ENCODE measurements around the gene USP33. TPM values are rescaled to one million over a fixed set of nuclear protein-coding genes. Genes with fewer than 3 reads are reported as not detected.

The USP33 gene
- total RNA-seq, 1 experiment from 2014 or later = 51.5 TPM

DNA sequence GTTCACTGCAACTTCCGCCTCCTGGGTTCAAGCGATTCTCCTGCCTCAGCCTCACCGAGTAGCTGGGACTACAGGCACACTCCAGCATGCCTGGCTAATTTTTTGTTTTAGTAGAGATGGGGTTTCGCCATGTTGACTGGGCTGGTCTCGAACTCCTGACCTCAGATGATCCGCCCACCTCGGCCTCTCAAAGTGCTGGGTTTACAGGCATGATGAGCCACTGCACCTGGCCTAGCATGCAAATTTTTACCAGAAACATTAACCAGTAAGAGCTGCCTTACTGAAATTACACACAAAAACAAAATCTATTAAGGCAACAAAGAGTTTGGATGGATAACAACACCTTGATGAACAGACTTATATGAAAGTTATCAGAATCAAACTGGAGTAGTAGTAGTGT is 89.3 kb downstream of the USP33 start:
- no peak overlapping the region for H3K4ac ChIP-seq (ENCODE audit: low read depth, low read length)
- H3K9ac ChIP-seq (ENCODE audit: extremely low read depth, insufficient read length, low read length) = no peak overlapping the region
- no peak overlapping the region for H2BK120ac ChIP-seq (ENCODE audit: low read depth, low read length, poor library complexity, severe bottlenecking)
- no peak overlapping the region for H2BK20ac ChIP-seq (ENCODE audit: low read depth, low read length, poor library complexity, severe bottlenecking)
- no peaks in the 10 kb centered on the region for H3K9me3 ChIP-seq (ENCODE audit: control insufficient read depth, low read depth, low read length)
- H4K91ac ChIP-seq (ENCODE audit: insufficient read length, low read depth, low read length) = no peak overlapping the region
- no peak overlapping the region for H2AK5ac ChIP-seq (ENCODE audit: insufficient read length, low read length)
- no peak overlapping the region for H2AFZ ChIP-seq (ENCODE audit: low read length)
- H3K14ac ChIP-seq (ENCODE audit: insufficient read depth, low read length) = no peak overlapping the region
- no peak overlapping the region for H3T11ph ChIP-seq (ENCODE audit: low read length)
- no peaks in the 10 kb centered on the region for H4K20me1 ChIP-seq (ENCODE audit: control insufficient read depth, insufficient read depth, insufficient read length)
- no peak overlapping the region for H2BK15ac ChIP-seq (ENCODE audit: low read depth, low read length)
- H3K23me2 ChIP-seq (ENCODE audit: insufficient read length, low read depth, low read length, poor library complexity, severe bottlenecking) = no peaks in the 10 kb centered on the region
- H3K4me1 ChIP-seq (ENCODE audit: insufficient read depth, low read length) = no peaks in the 10 kb centered on the region; the same call in 1 of the 2 replicates
- no peaks in the 10 kb centered on the region for H3K27me3 ChIP-seq (ENCODE audit: insufficient read depth, low read length)
- no peak overlapping the region for H3K23ac ChIP-seq (ENCODE audit: insufficient read length, low read depth, low read length)
- no peak overlapping the region for H2BK5ac ChIP-seq (ENCODE audit: insufficient read length, low read length)
- Mint-ChIP-seq H3K36me3 (ENCODE audit: insufficient read depth in 1 of 3, low read depth in 3 of 3) (no peaks in the 10 kb centered on the region), H3K27me3 (ENCODE audit: low read depth) (no peaks in the 10 kb centered on the region), H3K4me1 (peaks cover 21 to 24% of the 10 kb centered on the region in 2 experiments), H3K9me3 (no peaks in the 10 kb centered on the region), H3K4me3 (no peak overlapping the region), H3K27ac (no peak overlapping the region; a peak in 1 of 7 replicates)
- H3K4me2 ChIP-seq (ENCODE audit: insufficient read depth, insufficient read length, low read length) = no peak overlapping the region
- H3K18ac ChIP-seq (ENCODE audit: insufficient read length, low read depth, low read length) = no peak overlapping the region
- H3K56ac ChIP-seq (ENCODE audit: insufficient read length, low read depth, low read length) = no peak overlapping the region
- no peak overlapping the region for H3K27ac ChIP-seq (ENCODE audit: insufficient read length, low read depth, low read length)
- no peak overlapping the region for H2BK12ac ChIP-seq (ENCODE audit: insufficient read length, low read depth, low read length)
- TF ChIP-seq, protein P1, sequence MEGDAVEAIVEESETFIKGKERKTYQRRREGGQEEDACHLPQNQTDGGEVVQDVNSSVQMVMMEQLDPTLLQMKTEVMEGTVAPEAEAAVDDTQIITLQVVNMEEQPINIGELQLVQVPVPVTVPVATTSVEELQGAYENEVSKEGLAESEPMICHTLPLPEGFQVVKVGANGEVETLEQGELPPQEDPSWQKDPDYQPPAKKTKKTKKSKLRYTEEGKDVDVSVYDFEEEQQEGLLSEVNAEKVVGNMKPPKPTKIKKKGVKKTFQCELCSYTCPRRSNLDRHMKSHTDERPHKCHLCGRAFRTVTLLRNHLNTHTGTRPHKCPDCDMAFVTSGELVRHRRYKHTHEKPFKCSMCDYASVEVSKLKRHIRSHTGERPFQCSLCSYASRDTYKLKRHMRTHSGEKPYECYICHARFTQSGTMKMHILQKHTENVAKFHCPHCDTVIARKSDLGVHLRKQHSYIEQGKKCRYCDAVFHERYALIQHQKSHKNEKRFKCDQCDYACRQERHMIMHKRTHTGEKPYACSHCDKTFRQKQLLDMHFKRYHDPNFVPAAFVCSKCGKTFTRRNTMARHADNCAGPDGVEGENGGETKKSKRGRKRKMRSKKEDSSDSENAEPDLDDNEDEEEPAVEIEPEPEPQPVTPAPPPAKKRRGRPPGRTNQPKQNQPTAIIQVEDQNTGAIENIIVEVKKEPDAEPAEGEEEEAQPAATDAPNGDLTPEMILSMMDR (conservative IDR thresholded peaks at IDR 0.05) = no peak
- peaks cover 13% of the 10 kb centered on the region for H3K79me1 ChIP-seq (ENCODE audit: insufficient read depth, low read depth, low read length, poor library complexity, severe bottlenecking)
- no peak overlapping the region for H4K5ac ChIP-seq (ENCODE audit: insufficient read length, low read depth, low read length)
- no peak for DNase-seq
- H4K8ac ChIP-seq (replicated peaks; ENCODE audit: insufficient read length, low read depth, low read length) = no peak overlapping the region
- peaks cover 12% of the 10 kb centered on the region; the same call in 1 of the 2 replicates for H3K79me2 ChIP-seq (ENCODE audit: insufficient read depth, low read length)
- no CpG with 5 or more reads among the region's 7 CpGs for WGBS (ENCODE audit: extremely low coverage, insufficient read length, low lambda C conversion rate)

All from H9 (cell line).